Measurements from ENCODE around the gene ALG12. TPM values are rescaled to one million over a fixed set of nuclear protein-coding genes. Genes with fewer than 3 reads are reported as not detected.

Gene ALG12
- total and polyA plus RNA-seq, 2 of the 13 experiments (the other 11 are each of a cell fraction or from before 2014, with no cell fraction given), result 7.8 to 15.8 TPM

GRCh38 chr22:49885281-49885680 is 33.0 kb downstream of the ALG12 start:
- 96% methylated on average over 17 of the region's 17 CpGs for WGBS (ENCODE audit: low lambda C conversion rate)
- POLR2A ChIA-PET, result no interaction called here
- DNase-seq (ENCODE audit: low spot score) (no peak), ATAC-seq (no peak), FAIRE-seq (no peak)
- CTCF ChIA-PET (ENCODE audit: low intra/inter-chr PET ratio, low total read pairs), result no interaction called here
- no peak overlapping the region for H2AFZ ChIP-seq (ENCODE audit: low read length)
- no peaks in the 10 kb centered on the region; the same call in 1 of the 2 replicates for H4K20me1 ChIP-seq (ENCODE audit: insufficient read depth, low read length)
- H3K27me3 ChIP-seq (ENCODE audit: control insufficient read depth in 1 of 2, insufficient read depth in 2 of 2, low read length in 2 of 2), result no peaks in the 10 kb centered on the region
- H3K9me3 ChIP-seq (ENCODE audit: low read length), result no peaks in the 10 kb centered on the region
- H3K4me1 ChIP-seq (ENCODE audit: insufficient read depth, low read length), result no peaks in the 10 kb centered on the region
- H3K9ac ChIP-seq (ENCODE audit: insufficient read depth, low read depth, low read length), result no peak overlapping the region
- in situ Hi-C loops (cut with HindIII; ENCODE audit: extremely low pct_ligation_motif_present, low pct_unique_long_range_greater_than_20kb), result no loop called here
- peaks cover 25% of the 10 kb centered on the region for H3K79me2 ChIP-seq (ENCODE audit: insufficient read depth, low read length)
- H3K27ac ChIP-seq (ENCODE audit: extremely low read length, insufficient read depth, low read length), result no peak overlapping the region
- H3K4me2 ChIP-seq (ENCODE audit: low read depth, low read length), result no peak overlapping the region
- no TSS peak for BruUV-seq (replicated peaks)
- no peak for TF ChIP-seq ZNF343 (CRISPR knock-in tag; IDR thresholded peaks at IDR 0.05)
- TF ChIP-seq PRDM10 (CRISPR knock-in tag; IDR thresholded peaks at IDR 0.05; ENCODE audit: low read depth), result no peak
- TF ChIP-seq U2AF1 (optimal IDR thresholded peaks at IDR 0.05; ENCODE audit: low read depth, low read length), result no peak
- no peak for TF ChIP-seq ELF4 (CRISPR knock-in tag; IDR thresholded peaks at IDR 0.05; ENCODE audit: borderline replicate concordance)
- no peak for TF ChIP-seq KDM1A (CRISPR knock-in tag; IDR thresholded peaks at IDR 0.05)
- TF ChIP-seq ZNF619 (CRISPR knock-in tag; IDR thresholded peaks at IDR 0.05), result no peak
- peaks cover 20 to 54% of the 10 kb centered on the region in 2 experiments for H3K36me3 ChIP-seq (replicated peaks in 1 of 2; ENCODE audit: control insufficient read depth in 1 of 2, insufficient read depth in 2 of 2, low read length in 2 of 2)
- intact Hi-C loops (cut with micrococcal nuclease; ENCODE audit: unreplicated experiment), result no loop called here
- H3K4me3 ChIP-seq (replicated peaks in 1 of 3; ENCODE audit: insufficient read depth in 1 of 3, low read depth in 2 of 3, low read length in 3 of 3), result no peak overlapping the region
